NCI-H2107 (cell line): ENCODE data around the gene NFATC2IP.
"Not testable (repeated sequence)": the region's sequence is repeated elsewhere in the genome, so short reads cannot be mapped to it uniquely, and the experiment has no call there.

Experiments
- DNase-seq: peaks from one replicate; lab custom pipeline; 2025; lab: John Stamatoyannopoulos, UW

NFATC2IP gene

DNA sequence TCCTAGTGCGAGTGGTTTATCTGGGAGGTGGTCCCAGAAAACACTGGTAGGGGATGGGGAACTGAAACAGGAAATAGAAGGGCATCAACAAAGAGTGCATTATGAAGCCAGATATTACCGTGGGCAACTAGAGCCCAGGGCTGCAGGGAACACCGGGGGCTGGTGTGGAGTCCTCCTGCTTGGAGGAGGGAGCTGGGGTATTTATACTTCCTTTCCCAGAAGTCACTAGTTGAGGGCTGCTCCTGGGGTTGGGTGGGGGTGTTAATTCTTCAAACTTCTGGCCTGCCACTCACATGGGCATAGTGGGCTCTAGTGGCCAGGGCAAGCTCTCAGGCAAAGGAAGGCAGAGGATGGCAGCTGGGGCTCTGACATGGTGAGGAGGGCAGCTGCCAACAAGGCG lies 48.8 kb downstream of the NFATC2IP start:
- DNase-seq = no peak

DNA sequence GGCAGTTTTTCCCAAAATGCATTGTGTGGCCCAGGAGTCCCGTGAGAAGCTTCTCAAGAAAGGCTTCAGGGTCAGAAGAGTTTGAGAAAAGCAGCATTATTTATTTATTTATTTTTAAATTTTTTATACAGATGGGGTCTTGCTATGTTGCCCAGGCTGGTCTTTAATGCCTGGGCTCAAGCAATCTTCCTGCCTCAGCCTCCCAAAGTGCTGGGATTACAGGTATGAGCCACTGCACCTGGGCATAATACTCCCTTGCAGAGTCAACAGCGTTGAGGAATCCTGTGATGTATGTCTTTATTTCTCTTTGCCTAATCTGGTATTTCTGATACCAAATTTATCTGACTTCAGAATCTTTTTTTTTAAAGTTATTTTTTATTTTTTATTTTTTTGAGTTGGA lies 49.3 kb downstream of the NFATC2IP start:
- no peak for DNase-seq

- not testable (repeated sequence) for DNase-seq
Measured at GRCh38 chr16:29004496-29005139, 53.9 kb downstream of the NFATC2IP start.

DNA sequence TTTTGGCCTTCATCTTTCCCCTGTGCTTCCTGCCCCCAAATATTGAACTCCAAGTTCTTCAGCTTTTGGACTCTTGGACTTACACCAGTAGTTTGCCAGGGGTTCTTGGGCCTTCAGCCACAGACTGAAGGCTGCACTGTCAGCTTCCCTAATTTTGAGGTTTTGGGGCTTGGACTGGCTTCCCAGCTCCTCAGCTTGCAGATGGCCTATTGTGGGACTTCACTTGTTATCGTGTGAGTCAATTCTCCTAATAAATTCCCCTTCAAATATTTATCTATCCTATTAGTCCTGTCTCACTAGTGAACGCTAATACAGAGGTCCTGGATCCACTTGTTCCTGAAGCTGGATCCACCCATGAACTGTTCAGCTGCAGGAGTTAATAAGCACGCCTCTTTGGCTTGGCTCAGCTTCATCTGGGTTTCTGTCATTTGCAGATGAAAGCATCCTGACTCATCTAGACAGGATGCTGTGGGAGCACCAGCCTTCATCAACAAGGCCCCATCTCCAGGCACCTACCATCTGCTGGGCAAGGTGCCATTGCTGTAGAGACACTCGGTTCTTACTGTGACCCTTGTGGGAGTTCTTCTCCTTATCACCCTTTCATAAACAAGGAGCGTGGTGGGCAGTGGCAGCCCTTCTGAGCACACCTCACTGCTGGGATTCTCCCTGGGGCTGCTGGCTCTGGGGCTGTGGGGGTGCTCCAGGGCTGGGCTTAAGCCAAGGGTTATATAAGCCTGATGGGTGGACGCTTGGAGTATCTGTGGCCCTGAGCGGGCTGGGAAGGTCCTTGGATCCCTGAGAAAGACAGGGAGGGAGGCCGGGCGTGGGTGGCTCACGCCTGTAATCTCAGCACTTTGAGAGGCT lies 57.2 kb downstream of the NFATC2IP start:
- no peak for DNase-seq

GRCh38 chr16:29009050-29009837 lies 58.5 kb downstream of the NFATC2IP start:
- no peak for DNase-seq

- DNase-seq = no peak
Measured at GRCh38 chr16:29009838-29010166, 59.1 kb downstream of the NFATC2IP start.

- no peak for DNase-seq
Measured at GRCh38 chr16:29011112-29011511, 60.4 kb downstream of the NFATC2IP start.

DNA sequence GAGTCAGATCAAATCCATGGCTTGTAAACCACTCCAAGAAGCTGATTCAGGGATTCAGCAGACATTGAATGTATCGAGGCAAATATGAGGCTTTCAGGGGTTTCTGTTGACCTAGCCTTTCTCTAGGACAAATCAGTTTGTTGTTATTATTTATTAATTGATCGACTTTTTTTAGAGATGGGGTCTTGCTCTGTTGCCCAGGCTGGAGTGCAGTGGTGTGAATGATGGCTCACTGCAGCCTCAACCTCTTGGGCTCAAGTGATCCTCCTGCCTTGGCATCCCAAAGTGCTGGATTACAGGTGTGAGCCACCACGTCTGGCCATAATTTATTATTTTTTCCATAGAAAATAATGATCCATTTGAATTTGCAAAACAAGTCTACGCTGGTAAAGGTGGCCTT lies 61.1 kb downstream of the NFATC2IP start:
- DNase-seq = no peak

- no peak for DNase-seq
Measured at GRCh38 chr16:29012913-29013553, 62.3 kb downstream of the NFATC2IP start.

- no peak for DNase-seq
Measured at GRCh38 chr16:29014561-29015069, 63.9 kb downstream of the NFATC2IP start.
